ENCODE measurements around the gene AK4. TPM values are rescaled to one million over a fixed set of nuclear protein-coding genes. Genes with fewer than 3 reads are reported as not detected.

Gene AK4
- total RNA-seq: 0.88 and 1.7 TPM in 2 replicates

DNA sequence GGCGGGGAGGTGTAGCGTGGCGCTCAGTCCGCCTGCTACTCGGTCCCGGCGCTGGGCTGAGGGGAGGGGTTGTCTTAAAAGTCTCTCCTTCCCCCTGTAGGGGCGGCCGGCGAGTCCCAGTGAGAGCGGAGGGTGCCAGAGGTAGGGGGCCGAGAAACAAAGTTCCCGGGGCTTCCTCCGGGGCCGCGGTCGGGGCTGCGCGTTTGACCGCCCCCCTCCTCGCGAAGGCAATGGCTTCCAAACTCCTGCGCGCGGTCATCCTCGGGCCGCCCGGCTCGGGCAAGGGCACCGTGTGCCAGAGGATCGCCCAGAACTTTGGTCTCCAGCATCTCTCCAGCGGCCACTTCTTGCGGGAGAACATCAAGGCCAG lies at the start of gene AK4:
AK4 (plus strand) TSS at position 26 of the 370 bp plus-strand sequence; CDS start at position 231, 205 bp downstream.

Small RNAs within 50 kb of the gene (small RNA-seq; reads per million reads assigned to genes)
- gene RPS29P7 (ENCODE audit: low replicate concordance): not detected

Other genes starting within 250 kb of the AK4 start
- 184 and 250 TPM in 2 replicates for gene JAK1, start 181.7 kb upstream of the AK4 start, total RNA-seq
- gene DNAJC6, start 161.3 kb downstream of the AK4 start, total RNA-seq: 2.4 and 7.2 TPM in 2 replicates